NT2/D1 (cell line): ENCODE results near the gene PGBD5.

Experiments
- YY1 ChIP-seq: IDR thresholded peaks from 2 replicates; pipeline ENCODE4 v1.6.1; 2011; ENCODE audit not compliant: insufficient read length, insufficient read depth
- ZNF274 ChIP-seq: IDR thresholded peaks from 2 replicates; pipeline ENCODE4 v1.6.1; 2011; ENCODE audit warnings: mild to moderate bottlenecking, low read depth, low read length

DNA sequence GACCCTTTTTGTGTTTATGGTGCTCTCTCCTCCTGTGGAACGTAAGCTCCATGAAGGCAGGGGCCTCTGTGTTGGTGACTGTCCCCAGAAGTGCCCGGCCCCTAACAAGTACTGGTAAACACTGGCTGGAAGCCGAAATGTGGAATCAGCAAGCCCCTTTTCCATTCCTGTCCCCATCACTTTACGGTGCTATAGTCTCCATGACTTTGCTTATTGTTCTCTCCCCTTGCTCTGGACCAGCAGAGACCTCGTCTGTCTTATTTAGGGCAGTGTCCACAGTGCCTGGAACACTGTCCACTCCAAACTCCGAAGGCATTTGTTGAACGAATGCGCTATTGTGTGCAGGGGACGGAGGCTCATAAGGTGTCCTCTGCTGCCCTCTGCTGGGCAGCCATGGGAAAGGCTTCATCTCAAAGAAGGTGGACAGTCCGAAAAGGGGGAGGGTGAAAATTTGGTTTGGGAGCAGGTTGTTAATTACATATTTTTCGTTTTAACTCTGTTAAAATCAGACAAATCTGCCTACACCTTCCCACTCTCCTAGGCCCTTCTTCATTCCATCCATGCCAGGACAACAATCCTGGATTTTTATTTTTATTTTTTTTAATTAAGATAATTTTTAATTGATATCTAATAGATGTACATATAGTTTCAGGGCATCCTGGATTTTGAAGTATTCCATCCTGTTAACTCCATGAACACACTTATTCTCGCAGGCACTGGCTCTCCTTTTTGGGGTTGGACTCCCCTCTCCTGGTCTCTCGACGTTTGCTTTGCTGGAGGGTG, 115.6 kb downstream of the PGBD5 start:
- TF ChIP-seq YY1 (no peak), ZNF274 (no peak)
